HG02623 (cell line): ENCODE results near the gene ZNF580.

Experiments used
- ATAC-seq: cut with Tn5 transposase; IDR thresholded peaks from one replicate; pipeline ENCODE4 v1.9.1; 2021; ENCODE audit warnings: moderate library complexity; ENCODE audit not compliant: unreplicated experiment

The ZNF580 gene

DNA sequence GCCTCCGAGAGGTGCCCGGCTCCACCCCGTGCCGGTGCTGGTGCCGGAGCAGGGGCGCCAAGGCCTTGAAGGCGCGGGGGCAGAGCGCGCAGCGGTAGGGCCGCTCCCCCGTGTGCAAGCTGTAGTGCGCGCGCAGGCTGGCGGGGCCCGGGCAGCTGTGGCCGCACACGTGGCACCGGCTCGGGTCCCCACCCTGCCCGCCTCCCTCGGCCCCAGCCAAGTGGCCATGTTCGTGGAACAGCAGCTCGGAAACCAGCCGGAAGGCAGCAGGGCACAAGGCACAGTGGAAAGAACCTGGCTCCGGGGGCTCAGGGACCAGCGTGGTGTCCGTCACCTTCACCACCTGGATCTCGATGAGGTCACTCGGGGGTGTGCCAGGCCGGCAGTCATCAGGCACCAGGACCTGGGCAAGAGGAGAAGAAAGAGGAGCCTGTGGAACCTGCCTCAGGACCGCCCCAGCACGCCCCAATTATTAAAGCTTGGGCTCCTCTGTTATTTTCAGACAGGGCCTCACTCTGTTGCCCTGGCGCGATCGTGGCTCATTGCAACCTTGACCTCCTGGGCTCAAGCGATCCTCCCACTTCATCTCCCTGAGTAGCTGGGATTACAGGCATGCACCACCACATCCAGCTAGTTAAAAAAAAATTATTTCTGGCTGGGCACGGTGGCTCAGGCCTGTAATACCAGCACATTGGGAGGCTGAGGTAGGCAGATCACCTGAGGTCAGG lies 18.4 kb upstream of the ZNF580 start:
- no peak for ATAC-seq

DNA sequence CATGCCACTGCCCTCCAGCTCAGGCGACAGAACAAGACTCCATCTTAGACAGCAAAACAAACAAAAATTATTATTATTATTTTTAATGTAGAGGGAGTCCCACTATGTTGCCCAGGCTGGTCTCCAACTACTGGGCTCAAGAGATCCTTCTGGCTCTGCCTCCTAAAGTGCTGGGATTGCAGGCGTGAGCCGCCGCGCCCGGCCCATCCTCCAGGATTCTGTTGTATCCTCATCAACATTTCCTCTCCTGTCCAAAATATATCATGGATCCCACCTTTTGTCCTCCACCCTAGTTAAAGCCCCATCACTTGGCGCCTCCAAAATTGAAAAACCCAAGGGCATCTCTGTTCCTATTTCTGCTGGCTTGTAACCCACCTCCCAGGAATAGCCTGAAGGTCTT lies 17.7 kb upstream of the ZNF580 start:
- no peak for ATAC-seq

DNA sequence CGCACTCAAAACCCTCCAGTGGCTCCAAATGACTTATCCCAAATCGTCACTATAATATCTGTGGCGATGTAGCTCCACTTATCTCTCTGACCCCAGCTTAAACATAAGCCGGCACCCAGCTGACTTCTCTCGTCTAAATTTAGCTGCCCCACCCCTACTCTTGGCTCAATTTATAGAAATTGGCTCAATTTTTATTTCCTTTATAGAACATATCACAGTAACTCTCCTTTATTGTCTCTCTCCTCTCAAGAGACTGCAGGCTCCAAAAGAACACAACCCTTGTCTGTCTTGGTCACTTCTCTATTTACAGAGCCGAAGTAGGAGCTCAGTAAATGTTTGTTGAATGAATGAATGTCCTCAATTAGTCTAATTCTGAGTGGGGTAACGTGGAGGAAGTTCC lies 17.2 kb upstream of the ZNF580 start:
- ATAC-seq: no peak

DNA sequence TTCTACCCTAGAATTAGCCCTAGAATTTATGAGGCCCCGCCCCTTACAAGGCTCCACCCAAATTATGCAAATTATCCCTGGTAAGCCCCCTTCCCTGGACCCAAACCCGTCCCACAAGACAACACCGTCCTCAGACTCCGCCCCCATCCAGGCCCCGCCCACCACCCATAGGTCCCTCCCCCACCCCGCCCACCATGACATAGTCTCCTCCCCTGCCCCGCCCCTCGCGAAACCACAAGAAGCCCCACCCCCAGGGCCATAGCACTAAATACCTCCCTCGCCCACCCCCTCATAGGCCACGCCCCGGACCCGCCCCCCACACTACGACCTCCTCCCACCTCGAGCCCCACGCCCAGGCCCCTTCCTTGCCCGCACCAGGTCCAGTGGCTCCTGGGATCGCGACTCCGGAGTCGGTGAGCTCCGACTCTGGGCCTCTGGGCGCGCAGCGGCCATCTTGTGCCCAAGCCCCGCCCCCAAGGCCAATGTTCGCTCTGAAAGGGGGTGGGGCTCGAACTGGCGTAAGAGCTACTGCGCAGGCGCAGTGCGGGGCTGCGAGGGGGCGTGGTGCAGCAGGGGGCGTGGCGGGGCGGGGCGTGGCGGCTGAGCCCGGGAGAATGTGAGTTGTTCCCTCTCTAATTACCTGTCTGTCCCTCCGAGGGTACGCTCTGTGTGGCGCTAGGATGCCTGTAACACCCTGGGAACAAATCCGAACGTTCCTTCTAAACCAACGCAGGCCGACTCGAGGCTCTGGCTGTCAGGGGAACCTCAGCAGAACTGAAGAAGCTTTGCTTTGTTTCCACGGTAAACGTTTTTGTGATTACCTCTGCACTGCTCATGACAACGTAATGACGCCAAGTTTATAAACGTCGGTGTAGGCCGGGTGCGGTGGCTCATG lies 16.4 kb upstream of the ZNF580 start, which contains the start of gene ZNF784:
TSS of gene ZNF784 (minus strand) at position 458 of the 895 bp plus-strand sequence. CDS start at position 453, 5 bp downstream.
- peak; percentile 64 for ATAC-seq

DNA sequence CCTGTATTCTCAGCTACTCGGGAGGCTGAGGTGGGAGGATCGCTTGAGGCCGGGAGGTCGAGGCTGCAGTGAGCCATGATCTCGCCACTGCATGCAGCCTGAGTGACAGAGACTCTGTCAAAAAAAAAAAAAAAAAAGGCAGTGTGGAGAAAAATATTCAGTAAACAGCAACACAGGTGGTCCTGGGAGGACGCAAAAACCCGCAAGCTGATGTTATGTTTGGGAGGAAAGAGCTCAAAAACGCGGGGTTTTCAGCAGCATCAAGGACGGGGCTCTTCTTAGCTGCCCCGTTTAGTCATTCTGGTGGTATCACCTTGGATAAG lies 15.8 kb upstream of the ZNF580 start:
- no peak for ATAC-seq

DNA sequence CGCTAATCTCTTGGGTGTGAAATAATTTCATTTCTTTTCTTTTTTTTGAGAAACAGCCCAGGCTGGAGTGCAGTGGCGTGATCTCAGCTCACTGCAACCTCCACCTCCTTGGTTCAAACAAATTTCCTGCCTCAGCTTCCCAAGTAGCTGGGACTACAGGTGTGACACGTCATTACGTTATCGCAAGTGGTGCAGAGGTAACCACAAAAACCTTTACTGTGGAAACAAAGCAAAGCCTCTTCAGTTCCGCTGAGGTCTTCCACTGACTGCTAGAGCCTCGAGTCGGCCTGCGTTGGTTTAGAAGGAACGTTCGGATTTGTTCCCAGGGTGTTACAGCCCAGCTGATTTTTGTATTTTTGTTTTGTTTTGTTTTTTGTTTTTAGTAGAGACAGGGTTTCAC lies 14.5 kb upstream of the ZNF580 start:
- ATAC-seq: no peak

DNA sequence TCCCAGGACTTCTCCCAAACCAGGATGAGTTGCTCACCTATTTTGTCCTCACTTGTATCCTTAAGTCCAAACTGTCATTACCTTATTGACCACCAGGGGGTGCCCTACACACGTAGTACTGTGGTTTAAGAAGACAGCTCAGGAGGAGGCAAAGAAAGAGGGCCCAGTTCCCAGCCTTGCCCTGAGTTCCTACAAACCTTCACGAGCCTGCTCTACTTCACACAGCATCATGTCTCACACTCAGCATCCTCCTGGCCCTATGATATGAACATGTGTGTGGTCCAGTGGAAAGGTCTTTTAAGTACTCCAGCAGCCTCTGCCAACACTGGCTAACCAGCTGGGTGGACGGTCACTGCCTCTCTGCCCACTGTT lies 8.4 kb upstream of the ZNF580 start:
- ATAC-seq: no peak

DNA sequence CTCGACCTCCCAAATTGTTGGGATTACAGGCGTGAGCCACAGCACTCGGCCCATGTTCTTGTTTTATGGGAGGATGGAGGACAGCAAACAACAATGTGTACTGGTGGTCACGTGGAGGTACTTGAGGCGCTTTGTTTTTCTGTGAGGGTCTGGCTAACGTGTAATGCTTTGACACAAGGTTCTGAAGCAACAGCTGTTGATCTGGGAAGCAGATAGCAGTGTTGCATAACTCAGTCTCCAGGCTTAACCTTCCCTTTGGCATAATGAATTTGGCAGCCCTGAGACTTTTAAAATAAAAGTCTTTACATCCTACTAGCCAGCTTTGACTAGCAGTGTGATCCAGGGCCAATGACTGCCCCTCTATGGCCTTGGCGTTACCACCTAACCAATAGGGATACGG lies 6.9 kb upstream of the ZNF580 start:
- ATAC-seq: no peak

DNA sequence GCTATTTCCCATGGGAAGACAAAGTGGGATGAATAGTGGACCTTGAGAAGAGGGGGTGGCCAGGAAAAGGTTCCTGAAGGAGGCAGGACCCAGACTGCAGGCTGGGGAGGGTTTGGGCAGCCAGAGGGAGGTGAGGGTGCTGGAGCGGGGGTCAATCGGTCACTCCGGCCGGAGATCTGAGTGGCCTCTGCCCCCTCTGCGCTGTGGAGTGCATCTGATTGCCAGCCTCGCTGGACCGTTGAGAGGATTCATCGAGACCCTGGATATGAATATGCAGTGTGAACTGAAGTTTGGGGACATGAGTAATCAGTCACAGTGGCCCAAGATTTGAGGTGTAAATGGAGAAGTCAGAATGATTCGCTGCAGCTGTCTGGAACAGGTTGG lies 5.5 kb upstream of the ZNF580 start:
- no peak for ATAC-seq

DNA sequence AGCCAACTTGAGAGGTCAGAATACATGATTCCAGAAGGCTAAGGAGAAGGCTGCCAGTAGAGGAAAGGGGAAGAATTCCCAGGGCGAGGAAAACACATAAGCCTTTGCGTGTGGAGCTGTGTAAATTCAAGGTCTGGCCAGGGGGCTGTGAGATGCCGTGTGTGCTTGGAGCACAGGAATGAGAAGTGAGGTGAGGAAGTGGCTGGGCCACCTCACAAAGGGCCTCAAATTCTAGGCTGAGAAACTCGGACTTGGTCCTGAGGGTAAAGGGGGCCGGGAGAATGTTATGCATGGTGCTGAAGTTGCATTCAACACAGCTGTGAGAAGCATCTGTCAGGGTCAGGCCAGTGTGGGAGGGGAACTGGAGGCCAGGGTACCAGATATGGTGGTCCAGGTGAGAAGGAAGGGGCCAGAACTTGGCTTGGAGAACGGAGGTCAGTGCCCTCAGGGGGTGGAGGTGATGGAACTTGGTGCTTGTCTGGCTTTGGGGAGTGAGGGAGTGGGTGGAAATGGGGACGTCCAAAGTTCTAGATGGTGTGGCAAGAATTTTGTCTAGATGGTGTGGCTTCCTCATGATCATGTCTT lies 4.9 kb upstream of the ZNF580 start:
- ATAC-seq: no peak

DNA sequence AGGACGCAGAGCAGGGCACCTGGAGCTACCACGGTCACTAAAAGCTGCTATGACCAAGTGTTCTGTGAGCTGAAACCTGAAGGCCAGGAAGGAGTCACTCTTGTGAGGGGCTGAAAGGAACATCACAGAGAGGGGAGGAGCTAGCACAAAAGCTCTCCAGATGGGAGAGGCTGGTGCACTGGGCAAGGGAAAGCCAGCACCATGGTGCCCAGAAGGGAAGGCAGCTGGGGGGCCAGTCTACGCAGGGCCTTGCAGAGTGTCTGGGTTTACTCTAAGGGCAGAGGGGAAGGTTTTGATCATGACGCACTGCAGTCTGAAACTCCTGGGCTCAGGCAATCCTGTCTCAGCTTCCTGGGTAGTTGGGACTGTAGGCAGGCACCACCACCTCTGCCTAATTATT lies 4.1 kb upstream of the ZNF580 start:
- ATAC-seq: no peak

DNA sequence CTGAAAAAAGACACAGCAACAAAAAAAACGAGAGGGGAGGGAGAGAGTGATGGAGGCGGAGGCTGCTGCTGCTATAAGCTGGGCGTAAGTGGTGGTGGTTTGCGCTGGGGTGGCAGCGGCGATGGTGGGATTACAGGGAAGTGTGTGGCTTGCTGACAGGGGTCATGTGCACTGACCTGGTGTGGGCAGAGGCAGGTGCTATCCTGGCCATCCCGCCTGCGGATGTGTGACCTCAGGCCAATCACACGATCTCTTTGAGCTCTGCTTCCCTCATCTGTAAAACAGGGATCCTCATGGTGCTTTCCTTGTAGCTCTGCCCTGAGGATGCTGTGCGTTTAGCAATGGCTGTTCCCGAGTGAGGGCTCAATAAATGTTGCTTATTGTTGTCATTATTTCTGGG lies 3.3 kb upstream of the ZNF580 start:
- ATAC-seq: no peak

DNA sequence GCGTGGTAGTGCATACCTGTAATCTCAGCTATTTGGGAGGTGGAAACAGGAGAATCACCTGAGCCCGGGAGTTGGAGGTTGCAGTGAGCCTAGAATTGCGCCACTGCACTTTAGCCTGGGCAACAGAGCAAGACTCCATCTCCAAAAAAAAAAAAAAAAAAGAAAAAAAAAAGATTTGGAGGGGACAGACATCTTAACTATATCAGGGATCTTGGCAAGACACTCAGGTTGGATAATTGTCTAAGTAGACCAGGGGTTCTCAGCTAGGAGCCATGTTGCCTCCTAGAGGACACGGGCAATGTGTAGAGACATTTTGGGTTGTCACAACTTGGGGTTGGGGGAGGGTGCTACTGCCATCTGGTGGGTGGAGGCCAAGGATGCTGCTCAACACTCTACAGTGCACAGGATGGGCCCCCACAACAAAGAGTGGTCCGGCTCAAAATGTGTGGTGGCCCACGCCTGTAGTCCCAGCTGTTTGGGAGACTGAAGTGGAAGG lies 1.9 kb upstream of the ZNF580 start:
- no peak for ATAC-seq

DNA sequence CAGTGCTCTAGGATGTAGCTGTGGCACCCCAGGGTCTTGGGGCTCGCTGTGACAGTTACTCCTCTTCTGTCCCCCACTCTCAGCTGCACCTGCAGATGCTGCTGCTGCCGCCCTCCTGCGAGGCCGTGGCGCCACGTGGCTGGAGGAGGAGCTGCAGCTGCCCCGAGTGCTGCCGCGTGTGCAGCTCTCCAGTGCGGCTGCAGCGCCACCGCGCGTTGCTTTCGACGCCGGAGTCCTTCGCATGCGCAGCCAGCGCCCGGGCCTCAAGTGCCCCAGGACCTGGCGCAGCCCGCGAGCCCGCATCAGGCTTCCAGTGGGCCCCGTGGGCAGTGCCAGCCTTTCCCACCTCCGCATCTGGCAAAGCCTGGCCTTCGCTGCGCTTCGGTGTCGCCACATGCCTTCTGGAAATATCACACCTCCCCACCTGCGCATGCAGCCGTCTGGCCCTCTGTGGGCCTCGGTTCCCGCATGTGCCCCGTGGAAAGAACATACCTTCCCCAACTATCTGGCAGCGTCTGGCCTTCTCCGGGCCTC lies 692 bp upstream of the ZNF580 start:
- no peak for ATAC-seq

DNA sequence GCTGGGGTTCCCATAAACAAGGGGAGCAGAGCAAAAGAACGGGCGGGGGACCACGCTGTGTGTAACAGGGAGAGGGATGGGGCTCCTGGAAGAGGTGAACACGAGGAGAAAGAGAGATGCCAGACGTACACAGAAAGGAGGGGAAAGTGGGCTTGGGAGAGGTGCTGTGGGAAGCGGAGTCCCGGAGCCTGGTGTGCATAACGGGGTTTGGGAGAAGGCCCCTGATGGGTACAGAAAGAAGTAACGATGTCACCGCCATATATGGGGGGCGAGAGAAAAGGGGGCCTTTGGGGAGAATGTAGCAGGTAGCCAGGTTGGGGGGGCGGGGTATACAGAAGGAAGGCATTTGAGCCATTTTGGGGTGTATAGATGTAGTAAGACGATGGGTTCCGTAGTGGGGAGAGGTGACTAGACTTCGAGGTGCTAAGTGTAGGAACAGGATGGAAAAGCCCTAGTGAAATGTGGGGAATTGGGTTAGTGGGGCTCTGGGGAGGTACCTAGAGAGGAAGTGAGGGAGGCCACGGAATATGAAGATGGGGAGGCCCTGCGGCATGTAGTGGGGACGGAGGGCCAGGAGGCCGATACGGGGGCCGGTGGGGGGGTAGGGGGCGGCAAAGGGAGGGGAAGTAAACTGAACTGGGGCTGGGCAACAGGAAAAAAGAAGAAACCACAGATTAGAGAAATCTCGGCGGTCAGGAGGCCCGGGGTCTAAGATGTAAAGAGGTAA lies 787 bp downstream of the ZNF580 start:
- no peak for ATAC-seq

DNA sequence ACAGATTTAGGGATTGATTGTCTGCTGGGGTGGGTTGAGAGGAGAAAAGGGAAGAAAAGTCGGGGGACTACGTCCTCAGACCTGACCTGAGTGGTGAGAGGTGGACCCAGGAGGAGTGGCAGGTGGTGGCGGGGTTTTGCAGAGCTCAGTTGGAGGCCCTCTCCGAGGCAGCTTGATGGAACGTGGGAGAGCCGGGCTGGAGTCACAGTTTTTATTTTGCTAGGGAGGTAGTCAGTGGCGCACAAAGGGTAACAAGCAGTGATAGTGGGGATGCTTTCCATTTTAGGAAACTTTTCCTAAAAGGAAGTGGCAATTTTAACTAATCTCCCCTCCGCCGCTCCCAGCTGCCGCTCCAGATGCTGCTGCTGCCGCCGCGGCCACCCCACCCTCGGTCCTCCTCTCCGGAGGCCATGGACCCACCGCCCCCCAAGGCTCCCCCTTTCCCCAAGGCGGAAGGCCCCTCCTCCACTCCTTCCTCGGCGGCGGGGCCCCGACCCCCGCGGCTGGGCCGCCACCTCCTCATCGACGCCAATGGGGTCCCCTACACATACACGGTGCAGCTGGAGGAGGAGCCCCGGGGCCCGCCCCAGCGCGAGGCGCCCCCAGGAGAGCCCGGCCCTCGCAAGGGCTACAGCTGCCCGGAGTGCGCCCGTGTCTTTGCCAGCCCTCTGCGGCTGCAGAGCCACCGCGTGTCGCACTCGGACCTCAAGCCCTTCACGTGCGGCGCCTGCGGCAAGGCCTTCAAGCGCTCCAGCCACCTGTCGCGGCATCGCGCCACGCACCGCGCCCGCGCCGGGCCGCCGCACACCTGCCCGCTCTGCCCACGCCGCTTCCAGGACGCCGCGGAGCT lies 1.6 kb downstream of the ZNF580 start:
- no peak for ATAC-seq

DNA sequence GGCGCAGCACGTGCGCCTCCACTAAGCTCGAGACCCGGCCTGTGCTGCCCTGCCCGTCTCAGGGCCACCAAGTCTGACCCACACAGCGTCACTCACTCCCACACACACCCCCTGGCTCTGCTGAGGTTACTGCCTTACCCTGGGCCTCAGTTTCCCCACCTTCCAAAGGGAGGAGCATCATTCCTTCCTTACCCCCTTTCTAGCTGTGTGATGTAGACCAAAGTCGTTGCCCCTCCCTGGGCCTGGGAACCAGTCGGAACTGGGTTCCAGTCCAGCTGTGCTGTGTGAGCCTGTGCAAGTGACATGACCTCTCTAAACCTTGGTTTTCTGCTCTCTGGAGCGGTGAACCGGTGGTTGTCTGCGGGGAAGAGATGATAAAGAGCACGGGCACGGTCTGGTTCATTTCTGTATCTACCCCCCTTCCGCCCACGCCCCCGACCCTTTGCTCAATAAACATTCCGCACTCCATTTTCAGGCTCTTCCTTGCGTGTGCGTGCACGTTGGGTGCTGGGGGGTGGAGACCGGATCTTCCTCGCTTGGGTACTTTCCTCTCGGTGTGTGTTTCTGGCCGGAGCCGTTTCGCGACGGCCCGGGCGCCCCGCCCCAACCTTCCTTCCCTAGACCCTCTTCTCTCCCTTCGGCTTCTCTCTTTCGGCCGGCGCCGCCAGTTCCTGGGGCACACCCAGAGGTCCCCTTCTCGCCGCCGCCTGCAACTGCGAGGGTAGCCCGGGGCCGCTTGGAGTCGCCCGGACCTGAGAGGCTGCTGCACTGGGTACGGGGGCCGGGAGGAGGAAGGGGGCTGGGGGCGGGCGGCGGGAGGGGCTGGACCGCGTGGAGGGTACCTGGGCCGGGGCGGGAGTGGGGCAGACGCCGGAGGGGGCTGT lies 2.4 kb downstream of the ZNF580 start, which contains the start of gene ZNF581:
TSS of gene ZNF581 (plus strand) at position 647 of the 884 bp plus-strand sequence. CDS start 923 bp downstream, outside the sequence.
- peak; percentile 31 for ATAC-seq

DNA sequence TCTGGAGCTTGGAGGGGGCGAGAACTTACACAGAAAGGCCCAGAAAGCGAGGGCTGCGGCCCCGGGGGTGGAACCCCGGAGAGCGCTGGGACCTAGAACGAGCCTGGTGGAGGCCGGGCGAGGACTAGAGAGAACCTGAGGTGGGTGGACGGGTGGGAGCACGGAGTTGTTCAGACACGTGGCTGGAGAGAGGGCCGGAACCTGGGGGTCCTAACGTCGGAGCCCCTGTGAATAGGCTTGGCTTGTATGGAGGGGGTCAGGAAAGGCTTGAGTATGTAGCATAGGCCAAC lies 3.0 kb downstream of the ZNF580 start:
- ATAC-seq: no peak

DNA sequence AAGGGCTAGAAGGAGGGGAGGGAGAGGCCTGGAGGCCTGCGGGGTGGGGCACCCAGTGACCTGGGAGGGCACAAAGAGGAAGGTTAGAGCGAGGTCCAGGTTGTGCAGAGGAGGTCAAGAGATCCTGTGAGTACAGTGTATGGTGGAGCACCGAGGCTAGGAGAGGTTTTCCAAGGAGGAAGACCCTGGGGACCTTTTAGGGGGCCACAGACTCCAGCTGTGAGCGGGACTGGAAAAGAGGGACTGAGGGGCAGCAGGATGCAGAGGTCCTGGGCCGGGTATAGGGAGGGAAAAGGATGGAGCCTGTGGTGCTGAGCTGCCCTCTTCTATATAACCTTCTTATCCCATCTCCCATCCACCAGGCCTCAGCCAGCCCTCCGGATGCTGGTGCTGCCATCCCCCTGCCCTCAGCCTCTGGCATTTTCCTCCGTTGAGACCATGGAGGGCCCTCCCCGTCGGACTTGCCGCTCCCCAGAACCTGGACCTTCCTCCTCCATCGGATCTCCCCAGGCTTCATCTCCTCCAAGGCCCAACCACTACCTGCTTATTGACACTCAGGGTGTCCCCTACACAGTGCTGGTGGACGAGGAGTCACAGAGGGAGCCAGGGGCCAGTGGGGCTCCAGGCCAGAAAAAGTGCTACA lies 3.5 kb downstream of the ZNF580 start:
- no peak for ATAC-seq
